T-helper 1 cell treated with Interleukin-12 subunit alpha and Interleukin-12 subunit beta and Interleukin-4 antibody, amounts not matched to agents 30 ng/mL and 1 ng/mL, for 36 hours (primary cell): ENCODE data around the gene GPRIN1. TPM values are rescaled to one million over a fixed set of nuclear protein-coding genes. Genes with fewer than 3 reads are reported as not detected.

Experiments used
- intact Hi-C: fragments of 100-400 bp; cut with micrococcal nuclease; formaldehyde crosslinking; loops from one replicate; pipeline ENCODE4 v1.15.1; 2024
- total RNA-seq: library from RNA; stranded (reverse); gene quantifications from 2 replicates; pipeline ENCODE4 v1.2.3, GENCODE V29; 2022

The GPRIN1 gene
- 2.2 and 2.6 TPM in 2 replicates for total RNA-seq

DNA sequence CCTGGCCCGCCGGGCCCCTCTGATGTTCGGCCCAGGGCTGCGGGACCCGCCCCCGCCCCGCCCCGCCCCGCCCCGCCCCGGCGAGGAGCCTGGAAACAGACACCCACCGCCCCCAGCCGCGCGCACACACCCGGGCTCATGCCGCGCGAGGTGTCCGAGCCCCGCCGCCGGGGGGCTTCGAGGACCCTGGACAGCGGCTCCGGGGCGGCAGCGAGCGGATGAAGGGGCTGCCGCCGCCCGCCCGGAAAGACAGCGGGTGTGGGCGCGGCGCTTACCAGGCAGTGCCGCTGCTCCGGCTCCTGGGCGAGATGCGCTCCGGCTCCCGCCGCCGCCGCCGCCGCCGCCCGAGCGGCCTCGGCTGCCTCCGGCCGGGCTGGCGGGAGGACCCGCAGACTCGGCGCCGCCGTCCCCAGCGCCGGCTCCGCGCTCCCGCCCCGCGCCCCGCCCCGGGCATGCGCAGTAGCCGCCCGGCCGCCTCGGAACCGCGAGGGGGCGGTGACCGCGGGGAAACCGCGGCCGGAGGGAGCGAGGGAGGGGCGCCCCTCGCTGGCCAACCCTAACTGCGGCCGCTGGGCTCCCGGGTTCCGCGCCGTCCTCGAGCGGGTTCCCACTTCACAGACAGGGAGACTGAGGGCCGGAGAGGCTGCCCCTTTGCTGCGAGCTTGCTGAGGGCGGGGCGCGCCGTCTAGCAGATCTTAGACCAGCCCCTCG, at the start of gene GPRIN1:
Gene GPRIN1, minus strand, starts transcription at position 433 of the 711 bp plus-strand sequence. CDS start 10,322 bp downstream, outside the sequence.
- intact Hi-C loops = loop anchor here (1.0 to 2.0 kb wide), 6 partner anchors 13 to 983 kb away; partner anchors contain the start of genes FAF2, HIGD2A, NOP16 and TMED9

DNA sequence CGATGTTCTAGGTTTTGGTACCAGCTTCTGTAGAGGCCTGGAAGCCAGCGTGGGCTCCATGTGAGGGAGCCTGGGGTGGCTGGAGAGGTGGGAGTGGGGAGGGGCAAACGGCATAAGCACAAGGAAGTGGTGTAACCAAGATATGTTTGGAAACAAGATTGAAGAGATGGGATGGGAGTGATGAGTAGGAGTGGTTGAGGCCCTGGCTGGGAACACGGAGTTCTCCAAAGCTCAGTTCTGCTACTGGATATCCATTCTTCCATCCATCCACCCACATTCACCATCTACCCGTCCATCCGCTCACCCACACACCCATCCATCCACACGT, 49.5 kb upstream of the GPRIN1 start:
- intact Hi-C loops = loop anchor here (2.0 to 10.0 kb wide), 2 partner anchors 299 to 1965 kb away; partner anchors contain the start of gene CLK4

DNA sequence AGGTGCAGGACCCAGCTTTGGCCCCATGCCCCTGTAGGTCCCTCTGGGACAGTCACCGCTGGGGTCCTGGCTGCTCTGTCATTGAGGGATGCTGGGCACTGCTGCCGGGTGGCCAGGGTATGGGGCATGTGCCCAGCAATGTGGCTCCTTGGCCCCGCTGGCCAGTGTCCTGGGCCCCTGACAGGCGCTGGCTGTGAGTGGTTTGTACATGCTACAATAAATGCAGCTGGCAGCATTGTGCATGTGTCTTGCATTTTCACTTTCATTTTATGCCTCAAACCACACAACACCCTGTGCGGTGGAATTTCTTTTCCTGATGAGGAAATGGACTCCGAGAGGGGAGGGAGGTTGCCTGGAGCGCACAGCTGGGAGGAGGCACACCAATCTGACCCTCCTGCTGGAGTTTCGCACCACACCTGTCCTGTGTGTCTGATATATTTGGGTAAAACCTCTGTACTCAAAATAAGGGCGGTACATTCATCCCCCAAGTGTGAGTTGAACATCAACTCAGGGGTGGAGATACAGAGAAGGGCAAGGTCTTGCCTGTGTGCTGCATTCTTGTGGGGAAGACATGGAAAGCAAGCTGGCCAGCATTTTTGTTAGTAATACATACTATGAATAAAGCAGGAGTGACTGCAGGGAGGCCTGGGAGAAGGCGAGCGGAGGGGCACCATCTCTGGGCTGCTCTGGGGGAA, 49.0 kb upstream of the GPRIN1 start:
- intact Hi-C loops = loop anchor here (1.0 to 10.0 kb wide), 5 partner anchors 300 to 1966 kb away; partner anchors contain the start of genes CLK4, UIMC1 and ZNF346

DNA sequence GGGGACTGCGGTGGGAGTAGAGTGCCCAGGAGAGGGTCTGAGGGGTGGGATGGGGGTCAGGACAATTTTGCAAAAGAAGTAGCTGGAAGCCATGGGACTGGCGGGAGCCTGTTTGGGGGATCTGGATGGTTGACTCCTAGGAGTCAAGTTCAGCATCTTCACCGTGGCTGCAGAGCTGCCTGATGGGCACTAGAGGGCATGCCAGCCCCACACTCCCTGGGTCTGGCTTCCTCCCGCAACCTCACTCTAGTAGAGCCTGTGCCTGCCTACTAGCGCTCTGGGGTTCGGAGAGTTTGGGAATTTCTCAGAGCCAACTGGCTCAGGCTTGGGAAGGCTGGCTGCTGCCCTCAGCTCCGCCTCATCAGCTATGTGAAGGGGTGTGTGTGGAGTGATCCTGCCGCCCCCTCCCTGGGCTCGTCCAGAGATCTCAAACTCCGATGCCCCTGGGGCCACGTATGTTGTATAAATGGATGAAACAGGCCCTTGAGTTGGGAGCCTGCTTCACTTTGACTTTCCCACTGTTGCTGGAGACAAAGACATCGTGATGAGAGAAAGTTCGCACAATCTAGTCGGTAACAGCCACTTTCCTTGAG, 48.1 kb upstream of the GPRIN1 start:
- intact Hi-C loops = loop anchor here (1.0 to 10.0 kb wide), 5 partner anchors 301 to 1967 kb away; partner anchors contain the start of genes CLK4, UIMC1 and ZNF346

DNA sequence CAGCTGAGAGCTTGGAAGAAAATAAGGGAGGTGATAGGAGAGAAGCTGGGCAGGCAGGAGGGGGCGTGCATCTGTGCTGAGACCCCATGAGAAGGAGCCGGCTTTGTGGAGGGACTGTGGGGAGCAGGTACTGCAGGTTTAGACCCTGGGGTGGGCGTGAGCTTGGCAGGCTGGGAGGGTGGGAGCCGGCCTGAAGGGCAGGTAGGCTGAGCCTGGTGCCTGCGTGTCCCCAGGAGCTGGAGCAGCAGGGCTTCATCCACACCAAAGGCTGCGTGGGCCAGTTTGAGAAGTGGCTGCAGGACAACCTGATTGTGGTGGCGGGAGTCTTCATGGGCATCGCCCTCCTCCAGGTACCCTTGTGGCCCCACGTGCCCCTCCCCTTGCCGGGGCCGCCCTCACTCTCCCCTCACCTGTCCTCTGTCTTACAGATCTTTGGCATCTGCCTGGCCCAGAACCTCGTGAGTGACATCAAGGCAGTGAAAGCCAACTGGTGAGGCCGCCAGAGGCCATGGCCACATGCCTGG, 46.6 kb upstream of the GPRIN1 start:
- intact Hi-C loops = loop anchor here (10.0 kb wide), 1 partner anchor 1968 kb away; the partner anchor contains the start of gene CLK4

DNA sequence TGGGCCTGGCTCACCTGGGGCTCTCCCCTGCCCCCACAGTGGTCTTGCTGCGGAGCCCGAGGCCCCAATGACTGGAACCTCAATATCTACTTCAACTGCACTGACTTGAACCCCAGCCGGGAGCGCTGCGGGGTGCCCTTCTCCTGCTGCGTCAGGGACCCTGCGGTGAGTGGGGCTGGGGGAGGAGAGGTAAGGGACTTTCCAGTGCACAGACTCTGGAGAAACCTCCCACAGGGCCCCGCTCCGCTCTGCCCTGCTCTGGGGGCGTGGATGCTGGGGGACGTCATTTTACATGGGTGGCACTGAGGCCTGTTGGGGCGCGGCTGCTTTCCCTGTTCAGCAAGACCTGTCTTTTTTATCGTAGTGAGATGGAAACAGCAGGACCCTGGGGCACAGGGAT, 44.9 kb upstream of the GPRIN1 start:
- intact Hi-C loops = loop anchor here (10.0 kb wide), 1 partner anchor 1970 kb away; the partner anchor contains the start of gene CLK4

DNA sequence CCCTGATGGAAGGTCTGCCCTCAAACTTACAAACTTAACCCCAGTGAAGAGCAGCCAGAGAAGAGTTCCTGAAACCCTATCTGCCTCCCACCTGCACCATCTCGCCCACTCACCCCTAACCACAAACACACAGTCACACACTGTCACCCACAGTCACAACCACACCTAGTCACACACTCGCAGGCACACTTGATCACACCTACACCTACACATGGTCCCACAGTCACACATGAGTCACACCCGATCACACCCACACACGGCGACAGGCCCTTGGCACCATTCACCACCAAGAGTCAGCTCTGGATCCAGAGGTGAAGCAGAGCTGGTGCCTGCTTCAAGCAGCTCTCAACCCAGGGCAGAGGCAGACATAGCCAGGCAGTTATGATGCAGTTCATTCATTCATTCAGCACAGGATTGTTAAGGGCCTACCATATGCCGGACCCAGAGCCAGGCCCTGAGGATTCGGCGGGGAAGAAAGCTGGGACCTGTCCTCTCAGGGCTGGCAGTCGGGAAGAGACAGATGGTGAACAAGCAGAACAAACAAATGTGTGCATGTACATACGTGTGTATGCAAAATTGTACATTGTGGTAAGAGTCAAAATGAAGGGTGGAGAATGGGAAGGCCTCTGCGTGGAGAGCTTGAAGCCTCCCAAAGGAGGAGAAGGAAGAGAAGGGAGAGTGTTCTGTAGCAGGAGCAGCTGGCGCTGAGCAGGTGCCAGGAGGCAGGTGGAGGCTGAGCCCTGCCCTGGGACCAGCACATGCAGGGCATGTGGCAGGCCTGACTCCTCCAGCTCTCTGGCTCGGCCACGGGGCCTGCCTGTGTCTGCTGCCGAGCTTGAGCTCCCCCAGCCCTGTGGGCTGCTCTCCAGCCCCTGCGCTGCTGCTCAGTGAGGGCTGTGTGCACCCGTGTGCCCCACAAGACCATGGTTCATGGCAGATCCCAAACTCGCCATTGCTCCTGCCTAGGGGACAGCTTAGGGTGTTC, 43.7 kb upstream of the GPRIN1 start:
- intact Hi-C loops = loop anchor here (10.0 kb wide), 1 partner anchor 1971 kb away; the partner anchor contains the start of gene CLK4

DNA sequence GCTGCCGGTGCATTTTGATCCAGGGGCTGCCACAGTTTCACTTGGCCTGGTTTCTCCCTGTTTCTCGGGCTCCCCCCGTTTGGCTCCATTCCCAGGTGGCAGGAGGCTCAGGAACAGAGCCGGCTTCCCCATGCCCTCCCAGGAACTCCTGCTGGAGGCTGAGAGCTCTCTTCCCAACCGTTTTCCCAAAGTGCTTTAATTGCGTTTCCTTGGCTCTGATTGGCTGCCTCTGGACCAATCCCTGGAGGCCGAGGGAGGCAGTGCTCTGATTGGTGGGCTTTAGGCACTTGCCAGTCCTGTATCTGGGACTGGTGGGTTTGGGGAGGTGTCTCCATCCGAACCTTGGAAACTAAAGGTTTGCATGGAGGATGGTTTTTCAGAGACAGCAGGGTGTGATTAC, 42.2 kb upstream of the GPRIN1 start:
- intact Hi-C loops = loop anchor here (10.0 kb wide), 1 partner anchor 1973 kb away; the partner anchor contains the start of gene CLK4

DNA sequence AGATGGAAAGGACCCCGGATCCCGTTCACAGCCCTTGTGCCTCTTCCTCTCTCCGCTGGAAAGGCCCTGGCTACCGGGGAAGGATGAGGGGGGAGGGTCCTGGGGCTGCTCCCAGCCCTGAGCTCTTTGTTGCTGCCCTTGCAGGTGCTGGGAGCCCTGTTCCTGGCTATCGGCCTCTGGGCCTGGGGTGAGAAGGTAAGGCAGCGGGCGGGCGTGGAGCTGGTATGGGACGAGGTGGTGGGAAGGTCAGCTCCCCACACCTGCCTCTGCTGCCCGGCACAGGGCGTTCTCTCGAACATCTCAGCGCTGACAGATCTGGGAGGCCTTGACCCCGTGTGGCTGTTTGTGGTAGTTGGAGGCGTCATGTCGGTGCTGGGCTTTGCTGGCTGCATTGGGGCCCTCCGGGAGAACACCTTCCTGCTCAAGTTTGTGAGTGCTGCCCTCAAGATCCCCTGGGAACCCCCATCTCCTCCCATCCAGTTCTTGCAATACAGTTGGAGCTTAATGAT, 41.6 kb upstream of the GPRIN1 start:
- intact Hi-C loops = loop anchor here (10.0 kb wide), 1 partner anchor 1973 kb away; the partner anchor contains the start of gene CLK4

DNA sequence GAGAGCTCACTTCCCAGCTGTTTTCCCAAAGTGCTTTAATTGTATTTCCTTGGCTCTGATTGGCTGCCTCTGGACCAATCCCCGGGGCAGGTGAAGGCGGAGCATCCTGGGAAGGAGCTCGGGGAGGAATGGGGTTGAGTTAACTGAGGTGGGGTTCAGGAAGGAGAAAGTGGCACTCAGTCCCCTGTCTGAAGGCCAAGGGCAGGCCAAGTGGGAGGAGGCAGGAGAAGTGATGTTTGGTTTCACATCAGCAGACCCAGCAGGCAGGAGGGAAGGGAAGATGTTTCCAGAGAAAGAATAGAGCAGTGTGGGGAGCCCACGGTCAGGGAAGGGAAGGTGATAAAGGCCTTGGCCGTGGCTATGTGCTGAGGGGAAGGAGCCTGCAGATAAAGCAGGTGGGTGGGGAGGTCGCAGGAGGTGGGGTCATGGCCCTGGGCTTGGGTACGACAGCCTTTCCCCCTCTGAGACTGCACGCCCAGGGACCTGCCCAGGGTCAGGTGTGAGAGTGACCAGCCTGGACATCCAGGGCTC, 40.5 kb upstream of the GPRIN1 start:
- intact Hi-C loops = loop anchor here (10.0 kb wide), 1 partner anchor 1974 kb away; the partner anchor contains the start of gene CLK4

DNA sequence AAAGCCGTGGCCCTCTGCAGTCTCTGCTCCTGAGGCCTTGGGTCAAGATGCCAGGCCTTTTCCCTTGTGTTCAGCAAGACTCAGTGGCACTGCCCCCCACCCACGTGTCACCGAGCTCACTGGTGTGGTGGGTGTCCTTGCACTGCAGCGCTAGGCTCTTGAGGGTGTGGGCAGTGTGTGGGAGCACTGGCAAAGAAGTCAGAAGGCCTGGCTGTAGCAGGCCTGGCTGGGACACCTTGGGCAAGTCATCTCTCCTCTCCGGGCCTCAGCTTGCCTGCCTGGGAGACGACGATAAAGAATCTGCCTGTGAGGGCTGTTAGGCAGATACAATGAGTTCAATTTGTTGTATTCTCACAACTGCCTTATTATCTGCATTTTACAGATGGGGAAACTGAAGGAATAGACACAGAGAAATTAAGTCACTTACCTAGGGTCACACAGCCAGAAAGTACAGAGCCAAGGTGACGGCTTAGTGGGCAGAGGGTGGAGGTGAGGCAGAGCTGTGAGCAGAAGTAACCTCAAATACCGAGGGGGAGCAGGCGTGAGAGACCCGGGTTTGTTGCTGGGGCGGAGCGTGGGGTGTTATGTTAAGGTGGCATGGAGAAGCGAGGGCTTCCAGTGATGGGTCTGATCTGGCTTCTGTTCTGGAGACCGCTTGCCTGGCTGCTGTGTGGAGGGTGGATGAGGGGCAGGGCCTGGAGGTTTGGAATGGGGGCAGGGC, 38.7 kb upstream of the GPRIN1 start:
- intact Hi-C loops = loop anchor here (2.0 to 10.0 kb wide), 4 partner anchors 288 to 946 kb away; partner anchors contain the start of genes KIAA1191, PDLIM7, TMED9 and UIMC1

DNA sequence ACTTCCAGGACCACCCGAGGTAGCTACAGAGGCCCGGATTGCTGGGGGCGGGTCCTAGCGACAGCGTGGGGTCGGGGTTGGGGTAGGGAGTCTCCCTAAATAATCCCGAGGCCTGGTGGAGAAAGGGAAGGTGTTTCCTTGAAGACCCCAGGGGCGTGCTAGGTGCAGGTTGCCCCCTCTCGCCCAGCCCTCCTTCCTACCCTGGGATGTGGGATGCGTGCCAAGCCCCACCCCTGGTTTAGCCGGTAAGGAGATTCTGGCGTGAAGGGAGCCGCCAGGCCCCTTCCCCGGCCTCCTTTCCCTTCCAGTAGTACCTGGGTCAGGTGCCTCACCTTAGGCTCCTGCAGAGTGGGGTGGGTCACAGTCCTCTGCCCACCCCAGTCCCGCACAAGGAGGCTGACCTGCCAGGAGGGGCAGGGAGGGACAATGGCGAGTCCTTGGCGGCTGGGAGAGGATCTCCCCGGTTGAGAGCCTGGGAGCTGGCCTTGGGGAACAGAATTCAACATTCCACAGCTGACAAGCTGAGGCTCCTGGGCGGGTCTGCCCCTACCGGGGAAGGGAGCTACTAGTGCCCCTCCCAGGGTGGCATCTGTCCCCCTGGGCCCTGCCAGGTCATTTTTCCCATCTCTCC, 38.0 kb upstream of the GPRIN1 start:
- intact Hi-C loops = loop anchor here (1.0 to 10.0 kb wide), 18 partner anchors 17 to 947 kb away; partner anchors contain the start of genes CLTB, EIF4E1B, FAF2 and FGFR4

DNA sequence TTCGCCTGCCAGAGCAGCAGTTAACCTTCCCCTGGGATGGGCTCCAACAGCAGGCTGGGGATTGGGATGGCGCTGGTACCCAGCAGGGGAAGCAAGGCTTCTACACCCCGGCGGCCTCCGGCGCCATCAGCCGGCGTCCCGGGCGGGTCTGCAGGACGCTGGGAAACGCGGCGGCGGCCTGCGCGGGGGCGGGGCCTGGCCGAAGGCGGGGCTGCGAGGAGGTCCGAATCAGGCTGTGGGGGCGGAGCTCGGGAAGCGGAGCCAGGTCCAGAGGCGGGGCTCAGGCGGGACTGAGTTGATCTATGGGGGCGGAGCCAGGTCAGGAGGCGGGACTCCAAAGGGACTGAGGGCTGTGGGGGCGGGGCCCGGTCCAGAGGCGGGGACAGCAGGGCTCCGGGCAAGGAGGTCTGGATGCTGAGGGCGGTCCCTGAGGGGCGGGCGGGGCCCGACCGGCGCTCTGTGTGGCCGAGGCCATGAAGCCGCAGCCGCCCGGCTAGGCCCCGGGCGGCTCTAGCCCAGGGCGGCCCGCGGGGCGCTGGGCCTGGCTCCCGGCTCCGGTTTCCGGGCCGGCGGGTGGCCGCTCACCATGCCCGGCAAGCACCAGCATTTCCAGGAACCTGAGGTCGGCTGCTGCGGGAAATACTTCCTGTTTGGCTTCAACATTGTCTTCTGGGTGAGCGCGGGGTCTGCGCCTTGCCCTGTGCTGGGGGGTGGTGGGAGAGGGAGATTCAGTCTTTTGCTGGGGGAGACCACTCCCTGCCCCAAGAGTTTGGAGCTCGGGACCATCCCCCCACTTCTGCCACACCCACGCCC, 37.3 kb upstream of the GPRIN1 start, which contains the start of gene TSPAN17:
Gene TSPAN17, plus strand, starts transcription at position 455 of the 813 bp plus-strand sequence. Its CDS starts 132 bp downstream, at position 587.
- intact Hi-C loops = loop anchor here (1.0 to 10.0 kb wide), 17 partner anchors 16 to 948 kb away; partner anchors contain the start of genes CLTB, EIF4E1B, FAF2 and FGFR4

DNA sequence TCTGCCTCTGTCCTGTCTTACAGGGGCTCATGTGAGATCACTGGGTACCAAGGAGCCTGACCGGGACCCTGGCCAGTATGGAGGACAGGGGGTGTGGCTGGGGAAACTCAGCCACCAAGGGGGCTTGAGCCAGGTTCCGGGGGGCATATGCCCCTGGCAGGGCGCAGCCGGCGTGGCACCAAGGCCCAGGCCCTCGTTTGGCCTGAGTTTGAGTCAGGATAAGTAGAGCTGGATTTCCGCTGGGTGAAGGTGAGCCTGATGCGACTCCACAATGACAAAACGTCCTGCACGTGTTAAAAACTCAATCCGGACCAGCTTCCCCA, 36.7 kb upstream of the GPRIN1 start:
- intact Hi-C loops = loop anchor here (1.0 to 10.0 kb wide), 17 partner anchors 16 to 948 kb away; partner anchors contain the start of genes CLTB, EIF4E1B, FAF2 and FGFR4

DNA sequence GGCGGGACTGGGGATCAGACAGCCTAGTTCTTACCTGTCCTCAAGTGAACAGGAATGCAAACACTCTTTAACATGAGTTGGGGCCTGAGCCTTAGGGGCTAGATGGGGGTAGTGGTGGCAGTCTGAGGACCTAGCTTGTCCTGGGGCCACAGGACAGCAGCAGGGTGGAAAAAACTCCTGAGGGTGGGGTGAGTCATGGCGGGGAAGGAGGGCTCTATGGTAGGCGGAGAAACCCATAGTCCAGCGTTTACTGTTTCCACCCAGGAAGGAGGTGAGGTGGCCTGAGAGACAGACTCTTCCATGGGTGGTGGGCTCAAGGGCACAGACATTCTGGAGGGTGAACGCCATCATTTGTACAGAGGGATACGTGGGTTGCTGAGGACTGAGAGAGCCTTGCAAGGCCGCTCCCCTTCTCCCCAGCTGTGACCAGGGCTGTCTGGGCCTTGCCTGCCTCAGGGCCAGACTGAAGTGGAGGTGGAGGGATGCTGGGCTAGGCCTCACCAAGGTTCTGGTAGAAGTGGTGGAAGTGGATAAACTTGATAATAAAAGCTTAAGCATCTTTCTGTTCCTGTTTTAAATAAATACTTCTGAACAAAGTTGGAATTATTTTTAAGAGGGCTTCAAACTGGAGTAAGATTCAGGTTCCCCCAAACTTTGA, 36.2 kb upstream of the GPRIN1 start:
- intact Hi-C loops = loop anchor here (2.0 to 10.0 kb wide), 8 partner anchors 15 to 949 kb away; partner anchors contain the start of genes EIF4E1B, GRK6, LMAN2 and MXD3
